Activated CD4-positive, alpha-beta T cell treated with anti-CD3 and anti-CD28 coated beads for 24 hours (primary cell): ENCODE data around the gene AGBL5.

Experiments
- DNase-seq, 2 donors: peaks; one replicate each; pipeline ENCODE4 v3.0.0-alpha.2; 2020; ENCODE audit warnings: low read depth in 2 of 2

The AGBL5 gene

GRCh38 chr2:27078267-27079194 lies 27.1 kb downstream of the AGBL5 start, which contains the start of gene EMILIN1:
Gene EMILIN1, plus strand, starts transcription at chr2:27078615. Its CDS starts 451 bp downstream, at chr2:27079066.
- no peak for DNase-seq

GRCh38 chr2:27079233-27080139 lies 28.0 kb downstream of the AGBL5 start:
- DNase-seq: no peak

- no peak for DNase-seq
Observed at GRCh38 chr2:27080140-27080469, 28.6 kb downstream of the AGBL5 start.

- no peak for DNase-seq
Observed at GRCh38 chr2:27080603-27080936, 29.1 kb downstream of the AGBL5 start.

GRCh38 chr2:27081984-27082772 lies 30.7 kb downstream of the AGBL5 start:
- no peak for DNase-seq

GRCh38 chr2:27082773-27083409 lies 31.4 kb downstream of the AGBL5 start:
- DNase-seq: no peak

- DNase-seq: no peak
Observed at GRCh38 chr2:27083410-27084296, 32.2 kb downstream of the AGBL5 start.

GRCh38 chr2:27084297-27085061 lies 33.0 kb downstream of the AGBL5 start:
- no peak for DNase-seq

GRCh38 chr2:27085062-27085672 lies 33.7 kb downstream of the AGBL5 start:
- no peak for DNase-seq

- DNase-seq: no peak
Observed at GRCh38 chr2:27085673-27086089, 34.2 kb downstream of the AGBL5 start.

GRCh38 chr2:27086090-27086723 lies 34.7 kb downstream of the AGBL5 start:
- DNase-seq: peak; percentile 94 to 97

GRCh38 chr2:27086724-27087593 lies 35.5 kb downstream of the AGBL5 start, which contains the start of gene KHK:
Gene KHK, plus strand, starts transcription at chr2:27086772. Its CDS starts 488 bp downstream, at chr2:27087260.
- DNase-seq: no peak

- no peak for DNase-seq
Observed at GRCh38 chr2:27087823-27088410, 36.4 kb downstream of the AGBL5 start.

- no peak for DNase-seq
Observed at GRCh38 chr2:27088634-27089033, 37.2 kb downstream of the AGBL5 start.

GRCh38 chr2:27089111-27089954 lies 37.9 kb downstream of the AGBL5 start:
- DNase-seq: no peak
